HG03060 (cell line): ENCODE measurements around the gene NPAS3.

Experiments used
- ATAC-seq: cut with Tn5 transposase; IDR thresholded peaks from one replicate; pipeline ENCODE4 v1.9.1; 2021; ENCODE audit warnings: low read depth, moderate number of reproducible peaks; ENCODE audit not compliant: unreplicated experiment

Gene NPAS3

DNA sequence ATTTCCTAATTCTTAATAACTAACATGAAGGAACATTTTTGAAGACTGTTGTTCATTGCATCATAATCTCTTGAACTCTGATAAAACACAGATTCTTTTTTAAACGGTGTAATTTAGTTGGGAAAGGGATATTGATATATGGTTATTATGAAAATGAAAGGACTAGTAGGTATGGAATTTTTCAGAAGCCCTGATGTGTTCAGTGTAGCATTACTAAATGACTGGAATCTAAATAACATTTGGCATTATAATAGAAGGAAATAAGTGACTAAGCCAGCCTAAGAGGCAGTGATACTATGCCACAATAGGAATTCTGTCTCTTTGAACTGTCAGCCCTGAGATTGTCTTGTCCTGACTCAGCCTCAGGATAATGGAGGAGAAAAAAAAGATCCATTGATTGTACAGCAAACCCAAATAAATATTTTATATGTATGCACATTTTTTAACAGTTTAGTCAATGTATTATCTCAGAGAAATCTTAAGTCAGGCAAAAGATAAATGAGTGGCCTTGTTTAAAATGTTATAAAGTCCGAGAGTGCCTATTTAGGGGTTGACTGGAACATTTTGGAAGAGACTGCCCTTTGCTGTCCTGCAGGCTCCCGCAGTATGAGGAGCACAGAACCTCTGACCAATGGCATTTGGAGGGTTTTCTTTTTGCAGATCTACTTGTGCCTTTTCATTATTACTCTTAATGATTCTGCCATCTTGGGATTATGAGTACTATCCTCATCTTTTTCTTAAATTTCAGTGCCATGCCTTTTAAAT, 741.0 kb downstream of the NPAS3 start:
- no peak for ATAC-seq

DNA sequence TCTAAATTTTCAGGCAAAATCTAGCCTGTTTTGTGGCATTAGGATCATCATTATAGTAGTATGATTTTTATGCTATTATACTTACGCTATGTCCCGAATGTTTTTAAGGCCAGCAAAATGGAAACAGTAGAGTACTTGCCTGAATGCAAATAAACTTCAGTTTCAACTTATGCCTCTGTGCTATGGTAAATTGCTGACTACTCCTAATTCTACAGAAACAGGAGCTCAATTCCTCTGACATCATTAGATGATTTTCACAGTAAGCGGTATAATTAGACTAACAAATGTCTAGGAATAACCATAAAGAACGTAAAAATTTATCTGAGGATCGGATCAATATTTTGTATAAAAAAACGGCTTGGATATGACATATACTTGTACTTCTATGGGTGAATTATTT, 742.2 kb downstream of the NPAS3 start:
- ATAC-seq: no peak

DNA sequence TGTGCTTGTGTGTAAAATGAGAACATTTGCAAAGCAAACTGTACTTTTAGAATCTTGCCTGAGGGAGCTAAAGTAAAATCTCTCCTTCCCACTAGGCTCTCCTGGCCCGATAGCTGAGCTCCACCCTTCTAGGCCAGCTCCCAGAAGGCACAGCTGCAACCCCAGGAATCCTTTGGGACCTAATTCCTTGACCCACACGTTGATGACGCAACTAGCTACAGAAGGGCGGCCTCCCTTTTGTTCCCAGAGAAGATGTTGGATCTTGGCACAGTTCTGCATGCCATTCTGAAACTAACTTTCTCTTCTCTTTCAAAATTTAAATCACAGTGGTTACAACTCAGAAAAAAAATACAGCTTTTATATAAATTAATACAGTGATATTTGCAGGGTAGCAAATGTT, 744.1 kb downstream of the NPAS3 start:
- ATAC-seq: no peak

DNA sequence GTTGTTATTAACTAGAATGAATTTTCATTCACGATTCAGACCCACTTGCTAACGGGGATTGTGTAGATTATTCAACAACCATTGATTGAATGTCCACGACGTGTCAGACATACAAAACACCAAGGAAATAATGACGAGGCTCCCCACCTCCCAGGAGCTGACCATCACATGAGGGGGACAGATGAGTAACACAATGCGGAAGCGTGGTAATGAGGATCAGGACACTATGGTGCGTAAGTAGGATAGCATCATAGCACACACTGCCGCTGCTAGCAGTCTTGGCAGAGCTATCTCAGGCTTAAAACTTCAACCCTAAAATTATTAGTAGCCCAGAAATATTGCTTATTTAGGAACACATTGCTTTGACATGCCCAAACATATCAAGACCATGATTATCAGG, 746.3 kb downstream of the NPAS3 start:
- ATAC-seq: no peak

DNA sequence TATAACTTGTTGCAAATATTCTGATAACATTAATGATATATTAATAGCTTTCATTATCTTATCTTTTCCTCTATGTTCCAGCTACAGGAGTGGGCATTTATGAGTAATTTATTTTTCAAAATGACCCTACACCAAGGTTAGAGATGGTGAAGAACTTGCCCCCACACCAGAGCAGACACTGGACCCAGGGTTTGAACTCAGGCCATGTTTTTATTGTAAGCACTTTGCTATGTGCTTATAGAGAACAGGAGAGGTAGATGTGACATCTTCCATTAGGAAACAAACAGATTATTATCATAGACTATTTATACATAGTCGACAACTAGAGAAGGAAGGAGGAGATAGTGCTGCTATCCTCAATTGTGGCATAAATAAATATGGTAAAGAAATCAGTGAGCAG, 747.0 kb downstream of the NPAS3 start:
- ATAC-seq: no peak

DNA sequence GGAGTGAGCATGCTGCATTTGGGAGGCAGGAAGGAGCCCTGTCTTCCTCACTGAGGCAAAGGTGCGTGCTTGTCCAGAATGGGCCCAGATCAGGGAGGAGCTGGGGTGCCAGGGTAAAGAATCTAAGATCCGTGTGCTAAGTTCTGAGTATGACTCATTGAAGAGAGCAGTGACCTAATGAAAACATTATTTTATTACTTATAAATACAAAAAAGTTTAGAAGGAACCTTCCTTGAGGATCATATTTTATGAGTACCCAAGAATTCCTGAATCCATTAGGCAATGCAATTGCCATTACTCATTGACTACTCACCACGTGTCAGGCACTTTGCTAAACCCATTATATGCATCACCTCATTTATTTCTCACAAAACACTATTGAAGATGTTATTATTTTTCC, 747.5 kb downstream of the NPAS3 start:
- no peak for ATAC-seq

DNA sequence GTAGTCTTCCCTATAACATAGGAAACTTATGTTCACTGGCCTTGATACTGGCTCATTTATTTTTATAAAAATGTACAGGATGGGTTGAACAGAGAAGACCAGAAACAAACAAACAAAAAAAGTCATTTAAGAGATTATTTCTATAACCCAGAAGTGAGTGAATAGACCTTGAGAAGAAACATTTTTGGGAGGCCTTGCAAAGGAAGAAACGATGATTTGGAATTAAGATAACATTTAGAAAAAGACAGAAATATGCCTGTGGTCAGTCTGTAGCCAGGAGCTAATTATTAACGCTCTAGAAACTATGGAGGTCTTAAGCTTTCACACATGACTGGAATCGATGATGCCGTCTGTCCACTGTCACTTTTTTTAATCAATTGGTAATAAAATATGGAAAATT, 748.2 kb downstream of the NPAS3 start:
- ATAC-seq: no peak

DNA sequence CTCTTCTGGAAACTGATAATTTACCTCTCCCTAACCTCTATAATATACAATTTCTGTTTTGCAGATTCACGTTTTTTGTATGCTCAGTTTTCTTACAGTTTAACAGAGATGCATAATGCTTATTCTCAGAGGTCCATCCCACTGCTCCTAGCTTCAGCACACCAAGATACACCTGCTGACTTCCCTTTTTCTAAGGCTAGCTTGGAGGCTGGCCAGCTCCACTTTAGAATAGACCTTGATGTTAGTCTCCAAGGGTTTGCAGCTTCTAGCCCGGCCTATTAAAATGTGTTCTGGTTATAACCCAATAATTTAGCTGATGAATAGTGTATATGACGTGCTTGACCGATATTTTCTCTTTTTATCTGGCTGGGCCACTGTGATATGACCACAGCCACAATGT, 751.0 kb downstream of the NPAS3 start:
- no peak for ATAC-seq

DNA sequence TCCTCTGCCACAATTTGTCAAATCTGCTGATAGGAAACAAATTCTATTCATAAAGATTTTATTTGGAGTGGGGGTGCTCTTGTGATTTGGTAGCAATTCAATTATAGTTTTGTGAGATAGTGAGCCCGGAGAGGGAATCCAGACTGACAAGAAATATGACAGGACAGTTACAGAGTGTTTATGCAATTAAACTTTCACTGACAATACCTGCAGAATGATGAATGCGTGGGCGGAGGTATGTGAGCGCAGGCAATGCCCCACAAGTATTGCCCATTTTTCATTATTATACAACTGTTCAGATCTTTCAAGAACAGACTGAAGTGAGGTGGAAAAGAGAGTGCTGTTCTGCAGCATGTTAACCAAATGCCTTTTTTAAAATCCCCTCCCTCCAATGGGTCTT, 753.2 kb downstream of the NPAS3 start:
- no peak for ATAC-seq

DNA sequence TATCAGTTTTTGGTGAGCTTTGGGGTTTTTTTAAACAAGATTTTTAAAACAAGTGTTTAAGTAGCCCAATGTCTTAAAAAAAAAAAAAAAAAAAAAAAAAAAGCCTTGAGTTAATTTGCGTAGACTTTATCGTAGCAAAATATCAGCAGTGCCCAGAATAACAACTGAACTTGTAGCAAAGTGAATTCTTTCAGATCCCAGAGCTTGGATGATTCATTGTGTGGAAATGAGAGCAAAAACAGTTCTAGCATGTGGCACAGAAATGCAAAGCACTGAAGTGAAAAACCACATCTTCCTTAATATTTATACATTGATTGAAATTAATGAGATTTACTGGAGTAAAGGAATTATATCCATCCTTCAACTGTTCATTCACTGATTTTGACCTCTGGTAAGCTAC, 754.1 kb downstream of the NPAS3 start:
- no peak for ATAC-seq

DNA sequence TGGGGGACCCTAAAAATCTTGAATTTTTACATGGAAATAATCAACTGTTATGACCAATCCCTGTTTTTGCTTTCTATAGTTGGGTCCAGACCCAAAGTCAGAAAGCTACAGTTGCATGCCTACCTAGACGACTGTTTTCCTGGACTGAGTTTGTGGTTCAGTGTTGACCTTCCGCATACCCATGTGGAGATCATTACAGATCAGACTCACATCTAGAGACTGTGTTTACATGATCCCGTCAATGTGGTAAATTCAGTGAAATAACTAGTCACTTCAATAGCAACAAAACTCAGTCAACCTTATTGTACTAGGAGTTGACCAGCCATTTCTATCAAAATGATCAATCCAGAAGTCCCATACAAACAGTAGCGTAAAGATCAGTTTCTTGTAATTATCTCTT, 754.6 kb downstream of the NPAS3 start:
- ATAC-seq: no peak

DNA sequence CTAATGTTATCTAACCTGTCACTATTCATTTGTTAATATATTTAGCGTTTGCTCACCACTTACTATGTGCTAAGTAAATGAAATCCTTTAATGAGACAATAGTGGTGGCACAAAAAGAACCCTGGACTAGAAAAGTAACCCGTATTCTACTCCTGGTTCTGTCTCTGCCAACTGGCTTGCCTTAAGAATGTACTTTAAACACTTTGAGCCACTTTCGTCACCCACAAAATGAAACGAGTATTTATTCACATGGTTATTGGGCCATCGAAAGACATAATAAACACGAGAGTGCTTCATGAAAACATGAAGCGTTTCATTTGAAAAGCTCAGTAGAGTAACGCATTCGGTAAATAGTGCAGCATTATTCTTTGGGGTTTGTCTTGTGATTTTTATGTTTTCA, 757.5 kb downstream of the NPAS3 start:
- ATAC-seq: no peak

DNA sequence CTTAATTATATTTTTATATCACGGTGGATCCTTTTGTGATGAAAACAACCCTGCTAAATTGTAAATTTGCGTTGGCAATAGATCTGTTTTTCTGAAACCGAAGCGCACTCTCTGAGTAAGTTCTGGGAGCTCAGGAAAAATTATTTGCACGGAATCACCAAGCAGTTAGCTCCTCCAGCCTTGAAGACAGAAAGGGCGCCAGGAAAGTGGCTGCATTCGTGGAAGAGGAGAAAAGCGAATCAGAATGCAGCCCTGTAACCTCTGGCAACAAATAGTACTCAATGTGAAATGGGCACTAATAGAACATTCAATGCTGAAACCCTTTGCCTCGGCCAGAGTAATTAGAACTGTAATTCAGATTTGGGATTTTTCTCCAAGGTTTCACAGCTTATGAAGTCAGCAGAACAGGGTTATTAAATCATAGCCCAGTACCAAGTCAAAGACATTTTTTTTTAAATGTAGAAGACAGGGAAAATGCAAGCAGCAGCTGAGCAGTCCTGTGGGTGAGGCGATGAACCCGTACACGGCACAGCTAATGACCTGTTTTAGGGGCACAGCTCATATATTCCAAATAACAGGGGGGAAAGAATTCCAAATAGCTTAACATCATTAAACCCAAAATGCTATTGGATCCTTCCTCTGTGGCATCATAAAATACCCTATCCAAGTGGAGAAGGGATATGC, 760.8 kb downstream of the NPAS3 start:
- no peak for ATAC-seq

DNA sequence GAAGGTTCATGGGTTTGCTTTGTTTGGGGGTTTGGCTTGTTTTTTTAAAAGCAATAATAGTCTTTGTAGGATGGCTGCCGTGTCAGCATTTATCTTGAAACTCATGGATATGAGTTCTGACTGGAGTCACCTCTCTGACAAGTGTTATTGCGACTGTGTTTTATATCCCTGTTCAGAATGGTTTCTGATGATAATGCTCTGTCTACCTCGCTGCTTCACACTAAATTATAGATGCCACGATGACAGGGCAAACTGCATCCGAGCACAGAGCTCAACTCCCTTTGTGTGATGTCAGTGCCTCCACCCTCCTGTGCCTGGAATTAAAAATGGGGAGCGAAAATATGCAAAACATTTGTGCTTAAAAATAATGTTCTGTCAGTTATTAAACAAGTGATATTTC, 761.4 kb downstream of the NPAS3 start:
- no peak for ATAC-seq

DNA sequence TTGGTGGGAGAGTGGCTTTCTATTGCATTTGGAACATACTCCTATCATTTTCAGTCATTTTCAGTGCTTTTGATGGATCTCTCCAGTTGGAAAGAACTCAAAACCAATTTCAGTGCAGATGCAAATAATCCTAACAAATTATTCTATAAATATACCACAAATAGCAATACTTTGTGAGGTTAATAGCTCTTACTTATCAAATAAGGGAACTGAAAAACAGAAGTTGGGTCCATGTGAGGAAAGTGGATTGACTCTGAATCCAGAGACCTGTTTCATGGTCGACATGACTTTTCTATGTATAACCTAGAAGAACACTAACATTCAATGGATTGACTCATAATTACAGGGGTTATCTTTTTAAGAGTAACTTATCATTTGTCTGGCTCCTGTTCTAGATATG, 763.6 kb downstream of the NPAS3 start:
- no peak for ATAC-seq

DNA sequence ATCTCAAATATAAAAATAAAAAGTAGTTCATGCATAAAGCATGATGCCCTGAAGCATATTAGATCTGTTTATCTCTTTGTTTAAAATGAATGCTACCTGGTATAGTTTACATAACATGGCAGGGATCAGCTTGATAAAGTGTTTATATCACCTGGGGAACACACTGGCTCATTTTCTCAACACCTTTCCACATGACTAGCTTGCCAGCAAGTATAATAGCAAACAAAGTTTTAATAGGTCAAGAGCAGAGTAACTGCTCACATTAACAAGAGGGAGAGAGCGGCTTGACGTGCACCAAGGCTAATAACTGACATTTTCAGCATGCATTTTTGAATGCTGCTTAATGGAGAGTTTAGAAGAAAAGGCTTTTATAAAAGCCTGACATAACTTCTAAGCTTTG, 765.8 kb downstream of the NPAS3 start:
- ATAC-seq: no peak

DNA sequence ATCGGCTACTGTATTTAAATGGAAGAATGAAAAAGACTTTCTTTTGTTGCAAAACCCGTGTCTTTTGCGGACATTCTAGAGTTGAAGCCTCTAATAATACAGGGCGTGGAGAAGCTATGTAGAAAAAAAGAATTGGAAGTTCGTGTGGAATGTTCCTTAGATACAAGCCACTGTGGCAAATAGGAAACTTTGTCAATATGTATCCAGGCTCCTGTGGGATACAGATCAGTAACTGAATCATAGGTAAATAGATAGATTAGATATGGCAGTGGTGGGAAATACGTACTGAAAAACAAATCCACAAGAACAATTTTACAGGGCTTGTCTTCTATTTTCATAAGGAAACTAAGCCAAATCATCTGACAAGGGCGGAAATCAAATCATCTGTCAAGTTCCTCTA, 766.8 kb downstream of the NPAS3 start:
- no peak for ATAC-seq

DNA sequence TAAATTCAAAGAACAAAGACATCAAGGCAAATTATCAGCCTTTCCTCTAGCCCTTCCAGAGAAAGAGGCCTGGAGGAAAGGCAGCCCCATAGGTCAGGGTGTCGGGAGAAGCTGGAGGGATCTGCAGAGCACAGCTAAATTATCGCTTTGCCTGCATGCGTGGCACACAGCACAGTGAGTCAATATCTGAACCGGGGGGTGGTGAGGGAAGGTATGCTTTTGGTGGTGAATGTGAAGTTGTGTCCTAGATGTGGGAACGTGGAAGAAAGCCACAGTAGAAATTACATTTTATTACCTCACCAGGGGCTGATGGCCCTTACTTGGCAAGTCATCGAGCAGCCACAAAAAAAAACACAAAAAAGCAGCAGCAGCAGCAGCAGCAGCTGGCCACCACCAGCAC, 769.0 kb downstream of the NPAS3 start:
- no peak for ATAC-seq

DNA sequence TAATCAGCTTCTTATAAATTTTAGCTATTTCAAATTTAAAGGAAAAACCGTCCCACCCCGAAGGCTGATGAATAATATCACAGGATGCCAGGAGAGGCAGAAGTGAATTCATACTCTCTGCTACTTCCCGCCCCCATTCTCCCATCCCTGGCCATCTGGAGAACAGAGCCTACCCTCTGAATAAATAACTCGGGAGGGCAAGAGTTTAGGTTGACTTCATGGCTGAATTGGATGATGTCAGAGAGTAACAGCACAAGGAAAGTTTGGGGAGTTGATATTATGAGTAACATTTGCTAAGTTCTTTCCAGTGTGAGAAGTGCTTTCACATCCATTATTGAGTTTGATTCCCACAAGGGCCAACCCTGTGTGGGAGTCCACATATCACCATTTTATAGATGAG, 770.6 kb downstream of the NPAS3 start:
- ATAC-seq: no peak

DNA sequence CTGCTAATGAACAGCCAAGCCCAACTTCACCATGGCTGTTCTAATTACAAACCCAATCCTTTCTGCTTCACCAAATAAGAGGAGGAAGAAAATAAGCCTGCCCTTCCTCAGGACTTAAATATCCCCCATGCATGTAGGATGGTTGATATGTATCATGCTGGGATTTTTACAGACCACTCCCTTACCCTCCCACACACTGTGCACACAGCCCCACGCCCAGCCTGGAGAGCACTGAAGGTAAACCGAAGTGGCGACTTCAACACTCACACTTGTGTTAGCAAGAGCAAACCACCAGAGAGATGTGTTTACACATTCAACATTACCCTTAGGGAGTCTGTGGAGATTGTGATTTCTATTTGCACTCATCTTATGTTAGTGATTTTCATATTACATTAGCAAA, 771.0 kb downstream of the NPAS3 start:
- ATAC-seq: no peak

DNA sequence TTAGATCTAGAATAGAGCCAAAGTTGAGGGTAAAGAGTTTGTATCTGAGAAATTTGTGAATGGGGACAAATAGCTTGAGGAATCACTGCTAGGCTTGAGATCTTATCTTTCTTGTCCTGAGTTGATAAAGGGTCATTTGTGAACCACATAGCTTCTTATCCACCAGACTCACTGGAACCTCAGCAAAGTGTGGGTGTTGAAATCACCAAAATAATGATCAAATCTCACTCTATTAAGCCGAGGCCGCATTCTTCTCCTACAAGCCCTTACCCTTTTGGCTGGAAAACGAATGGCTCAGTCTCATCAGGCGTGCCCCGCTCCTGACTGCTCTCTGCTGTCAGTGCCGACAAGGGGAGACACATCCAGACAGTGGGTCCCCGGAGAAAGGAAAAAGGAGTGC, 771.6 kb downstream of the NPAS3 start:
- ATAC-seq: no peak

DNA sequence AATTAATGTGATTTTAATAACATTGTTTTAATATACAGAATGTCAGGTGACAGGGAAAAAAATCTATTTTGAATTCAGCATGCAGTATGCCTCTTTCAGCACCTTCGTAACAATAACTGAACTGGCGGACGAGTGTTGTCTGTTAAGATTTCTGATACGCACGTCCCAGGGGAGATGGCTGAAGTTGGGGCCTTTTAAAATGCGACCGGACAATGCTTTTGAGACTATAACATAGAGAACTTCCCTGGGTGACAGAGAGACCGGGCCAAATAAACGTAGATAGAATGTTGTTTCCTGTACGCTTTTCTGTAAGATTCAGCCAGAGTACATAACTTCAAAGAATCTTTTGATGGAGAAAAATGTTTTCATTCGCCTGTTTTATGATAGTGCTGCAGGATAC, 772.5 kb downstream of the NPAS3 start:
- ATAC-seq: no peak
